NK-92 (cell line): ENCODE data around the gene EPHA6.

Experiments
- DNase-seq: peaks from one replicate; lab custom pipeline; 2025; ENCODE audit not compliant: unreplicated experiment; lab: John Stamatoyannopoulos, UW

Gene EPHA6

DNA sequence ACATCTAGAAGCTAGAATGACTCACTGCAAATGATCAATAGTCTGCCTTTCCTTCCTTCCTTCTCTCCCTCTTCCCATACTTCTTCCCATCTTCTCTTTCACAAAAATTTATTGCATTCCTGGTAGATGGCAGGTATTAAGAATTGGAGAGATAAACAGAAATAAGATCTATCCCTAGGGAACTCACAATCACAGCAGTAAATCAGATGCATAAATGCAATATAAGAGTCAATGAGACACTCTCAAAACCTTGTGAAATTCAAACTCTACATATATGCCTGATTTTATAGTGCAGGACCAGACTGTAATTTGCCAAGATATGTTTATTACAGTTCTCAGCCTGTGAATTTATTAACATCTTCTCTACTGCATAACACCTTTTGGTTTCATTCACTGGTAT, 871.9 kb downstream of the EPHA6 start:
- no peak for DNase-seq

GRCh38 chr3:97687734-97688133, 873.3 kb downstream of the EPHA6 start:
- no peak for DNase-seq

DNA sequence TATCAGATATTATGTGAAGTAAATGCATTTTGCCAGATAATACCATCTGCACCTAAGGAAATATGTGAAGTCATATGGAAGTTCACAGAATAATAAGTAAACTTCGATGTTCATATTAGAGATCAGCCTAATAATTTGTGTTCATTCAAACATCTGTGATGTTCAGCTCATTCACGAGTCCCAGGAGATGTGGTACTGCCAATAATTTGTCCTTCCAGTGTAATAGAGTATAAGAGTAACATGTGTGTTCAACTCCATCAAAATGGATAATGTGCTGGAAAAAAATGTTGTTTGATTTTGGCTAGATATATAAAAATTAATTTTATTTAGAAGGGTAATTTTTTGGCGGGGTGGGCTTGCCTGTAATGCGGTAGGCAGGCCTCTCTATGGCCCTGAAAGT, 874.7 kb downstream of the EPHA6 start:
- no peak for DNase-seq

- no peak for DNase-seq
Observed at GRCh38 chr3:97689962-97690361, 875.6 kb downstream of the EPHA6 start.

- no peak for DNase-seq
Observed at GRCh38 chr3:97691354-97691753, 877.0 kb downstream of the EPHA6 start.

GRCh38 chr3:97692389-97692788, 878.0 kb downstream of the EPHA6 start:
- DNase-seq: no peak

- DNase-seq: no peak
Observed at GRCh38 chr3:97692831-97693230, 878.4 kb downstream of the EPHA6 start.

- no peak for DNase-seq
Observed at GRCh38 chr3:97694876-97695275, 880.5 kb downstream of the EPHA6 start.

DNA sequence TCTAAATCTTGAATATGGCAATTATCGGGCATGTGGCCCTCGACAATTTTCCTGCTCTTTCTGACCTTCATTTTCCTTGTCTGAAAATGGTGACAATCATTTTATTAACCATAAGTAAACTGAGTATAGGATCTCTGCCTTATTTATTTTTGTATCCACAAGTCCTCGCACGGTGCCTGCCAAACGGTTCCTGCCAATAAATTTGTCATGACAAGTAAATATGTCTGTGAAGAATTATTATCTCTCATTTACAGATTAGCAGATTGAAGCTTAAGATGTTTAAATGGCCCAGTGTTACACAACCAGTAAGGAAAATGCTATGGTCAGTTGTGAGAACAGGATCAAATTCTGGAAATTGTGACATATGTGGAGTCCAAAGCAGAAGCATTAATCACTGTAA, 884.3 kb downstream of the EPHA6 start:
- no peak for DNase-seq

DNA sequence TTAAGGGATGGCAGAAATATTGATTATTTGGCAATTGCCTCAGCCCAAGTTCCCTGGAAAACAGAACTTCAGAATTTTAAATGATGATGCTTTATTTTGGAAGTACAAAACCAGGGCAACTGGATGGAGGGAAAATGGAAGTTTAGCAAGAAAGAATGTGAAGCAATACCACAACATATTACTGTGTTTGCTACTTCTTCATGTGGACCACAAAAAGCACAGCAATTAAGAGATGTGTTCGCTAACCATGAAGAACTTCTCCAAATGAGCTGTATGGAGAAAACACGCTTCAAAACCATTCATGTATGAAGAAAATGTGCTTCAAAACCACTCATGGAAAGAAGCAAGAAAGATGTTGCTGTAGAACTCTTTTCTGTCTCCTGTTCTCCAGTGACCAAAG, 885.5 kb downstream of the EPHA6 start:
- no peak for DNase-seq

DNA sequence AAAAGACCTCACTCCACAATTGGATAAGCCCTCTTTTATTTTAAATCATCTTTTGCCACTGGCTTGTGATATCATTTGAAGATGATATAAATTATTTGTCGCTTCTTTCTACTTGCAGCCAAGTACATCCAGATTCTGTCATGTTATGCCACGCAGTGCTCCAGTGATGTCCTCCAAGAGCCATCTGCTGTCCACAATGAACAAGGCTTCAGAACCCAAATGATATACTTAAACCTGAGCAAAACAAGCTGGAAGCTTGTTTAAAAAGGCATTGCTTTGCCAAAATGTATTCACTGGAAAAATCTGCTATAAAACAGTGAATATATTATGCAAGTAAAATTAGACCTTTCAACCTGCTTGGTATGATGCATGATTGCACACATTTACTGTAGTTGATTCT, 891.4 kb downstream of the EPHA6 start:
- no peak for DNase-seq

GRCh38 chr3:97706226-97706625, 891.8 kb downstream of the EPHA6 start:
- no peak for DNase-seq

DNA sequence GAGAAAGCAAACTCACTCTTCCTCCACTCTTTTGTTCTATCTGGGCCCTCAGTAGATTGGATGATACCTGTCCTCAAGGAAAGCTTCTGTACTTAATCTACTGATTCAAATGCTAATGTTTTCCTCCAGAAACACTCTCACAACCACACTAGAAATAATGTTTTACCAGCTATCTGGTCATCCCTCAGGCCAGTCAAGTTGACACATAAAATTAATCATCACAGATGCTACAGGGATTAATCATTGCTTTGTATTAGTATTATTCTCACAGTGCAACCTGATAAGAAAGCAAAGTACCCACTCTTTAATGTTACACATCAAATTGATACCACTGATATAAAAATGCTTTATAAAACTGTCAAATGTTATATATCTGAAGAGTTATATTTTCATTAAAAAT, 897.3 kb downstream of the EPHA6 start:
- no peak for DNase-seq

- DNase-seq: no peak
Observed at GRCh38 chr3:97712919-97713318, 898.5 kb downstream of the EPHA6 start.

- no peak for DNase-seq
Observed at GRCh38 chr3:97713634-97714033, 899.2 kb downstream of the EPHA6 start.

GRCh38 chr3:97719156-97719821, 904.9 kb downstream of the EPHA6 start:
- DNase-seq: no peak

GRCh38 chr3:97720417-97720816, 906.0 kb downstream of the EPHA6 start:
- DNase-seq: no peak

DNA sequence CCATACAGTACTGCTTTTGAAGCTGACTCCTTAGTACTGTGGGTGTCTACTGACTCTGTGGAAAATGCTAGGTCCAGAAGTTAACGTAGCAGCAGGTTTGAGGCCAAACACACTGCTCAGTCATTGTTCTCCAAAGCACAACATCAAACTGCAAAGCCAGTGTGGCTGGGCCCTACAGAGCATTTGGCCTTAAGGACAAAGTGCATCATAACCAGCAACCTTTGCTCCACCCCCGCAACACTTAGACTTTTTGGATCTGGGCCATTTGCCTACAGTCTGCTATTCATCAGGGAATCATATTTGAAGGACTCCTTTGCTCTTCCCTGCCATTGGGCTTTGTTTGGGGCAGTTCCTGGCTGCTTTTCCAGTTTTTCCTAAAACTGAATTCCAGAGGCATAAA, 907.1 kb downstream of the EPHA6 start:
- DNase-seq: no peak

- no peak for DNase-seq
Observed at GRCh38 chr3:97736928-97737327, 922.5 kb downstream of the EPHA6 start.

DNA sequence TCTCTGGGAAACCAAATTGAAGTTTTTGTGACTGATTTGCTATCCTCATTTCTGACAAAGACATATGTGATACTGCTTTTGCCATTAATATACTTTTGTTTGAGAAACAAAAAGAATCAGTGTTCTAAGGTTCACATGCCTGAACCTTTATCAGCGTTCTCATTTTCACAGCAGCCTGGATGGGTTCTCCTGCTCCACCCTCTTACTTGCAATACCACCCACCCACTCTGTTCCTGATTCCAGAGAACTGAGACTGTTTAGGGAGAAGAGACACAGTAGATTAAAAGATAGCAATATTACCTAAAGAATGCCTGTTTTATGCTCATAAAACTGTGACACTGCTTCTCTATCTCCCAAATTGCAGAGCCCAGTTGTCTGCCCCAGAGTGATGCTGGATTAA, 924.4 kb downstream of the EPHA6 start:
- DNase-seq: no peak

DNA sequence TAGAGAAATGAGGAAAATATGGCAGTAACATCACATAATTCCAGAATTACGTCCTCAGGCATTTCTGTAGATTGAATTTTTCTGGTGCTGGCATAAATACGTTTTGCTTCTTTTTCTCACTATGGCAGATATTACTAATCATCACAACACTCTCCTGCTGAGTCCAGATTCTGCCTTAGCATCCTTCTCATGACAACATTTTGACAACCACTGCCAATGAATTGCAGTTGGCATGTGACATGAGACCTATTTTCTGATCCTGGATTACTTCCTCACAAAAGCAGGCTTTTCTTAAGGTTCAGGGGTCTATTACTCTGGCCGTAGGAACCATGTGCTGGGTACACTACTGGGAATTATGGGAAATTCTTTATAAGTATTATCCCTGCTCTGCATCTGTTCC, 927.6 kb downstream of the EPHA6 start:
- no peak for DNase-seq

- DNase-seq: no peak
Observed at GRCh38 chr3:97744289-97744688, 929.9 kb downstream of the EPHA6 start.

GRCh38 chr3:97763586-97764406, 949.4 kb downstream of the EPHA6 start:
- DNase-seq: no peak
